Panc1 (cell line): ENCODE data around the gene ENTPD8. TPM values are rescaled to one million over a fixed set of nuclear protein-coding genes. Genes with fewer than 3 reads are reported as not detected.
A peak's percentile ranks its signal among the peaks of the same experiment; 100 is the strongest.
"Not testable (repeated sequence)": the region's sequence is repeated elsewhere in the genome, so short reads cannot be mapped to it uniquely, and the experiment has no call there.

Source experiments
- ATAC-seq: fragments of 200-7000 bp; cut with Tn5 transposase; 2 replicates; pipeline ENCODE4 v1.9.1; 2020; ENCODE audit warnings: mild to moderate bottlenecking, moderate library complexity
- BruUV-seq: library from RNA; stranded (reverse); fragments of 400-500 nt; replicated peaks from 2 replicates; lab custom pipeline; 2021; lab: Mats Ljungman, UMichigan
- CTCF ChIA-PET: fragments of 300-600 bp; sonication (Branson Sonifier 250); formaldehyde crosslinking; loops from one replicate; lab custom pipeline; 2022; ENCODE audit warnings: antibody characterized with exemption; lab: Charles Lee
- POLR2A ChIA-PET: fragments of 300-600 bp; sonication (Branson Sonifier 250); formaldehyde crosslinking; loops from one replicate; lab custom pipeline; 2022; ENCODE audit warnings: antibody characterized with exemption; lab: Charles Lee
- DNase-seq: peaks from one replicate; pipeline ENCODE4 v3.0.0-alpha.2; 2010; ENCODE audit warnings: low read depth, low spot score
- H3K27ac ChIP-seq: 2 replicates; pipeline ENCODE4 v1.5.1; 2011; ENCODE audit warnings: mild to moderate bottlenecking, low read length, inconsistent platforms
- H3K27me3 ChIP-seq: fragments of 200-500 bp; sonication (Bioruptor generic); 2 replicates; pipeline ENCODE4 v1.6.0; 2014; ENCODE audit warnings: low read length, inconsistent platforms; ENCODE audit not compliant: control insufficient read depth, insufficient read depth
- H3K36me3 ChIP-seq: fragments of 200-500 bp; sonication (Bioruptor generic); 2 replicates; pipeline ENCODE4 v1.5.1; 2014; ENCODE audit warnings: inconsistent platforms, mild to moderate bottlenecking, low read length, moderate library complexity; ENCODE audit not compliant: control insufficient read depth, insufficient read depth
- H3K4me1 ChIP-seq: 2 replicates; pipeline ENCODE4 v1.5.1; 2011; ENCODE audit warnings: inconsistent platforms, mild to moderate bottlenecking, low read length, moderate library complexity; ENCODE audit not compliant: control insufficient read depth, insufficient read depth
- H3K4me3 ChIP-seq, 2 experiments: 2 replicates each; pipeline ENCODE4 v1.5.1; 2011 to 2012; ENCODE audit warnings: low read depth in 2 of 2, low read length in 2 of 2, mild to moderate bottlenecking in 2 of 2, inconsistent platforms in 1 of 2, moderate library complexity in 1 of 2
- H3K9me3 ChIP-seq: fragments of 200-500 bp; sonication (Bioruptor generic); 2 replicates; pipeline ENCODE4 v1.5.1; 2014; ENCODE audit warnings: low read depth, mild to moderate bottlenecking, inconsistent platforms, low read length, moderate library complexity; ENCODE audit not compliant: control insufficient read depth, insufficient read depth
- POLR2AphosphoS5 ChIP-seq: IDR thresholded peaks from 2 replicates; pipeline ENCODE4 v1.6.1; 2012; ENCODE audit warnings: mild to moderate bottlenecking, low read depth, low read length, moderate library complexity
- REST ChIP-seq, 2 experiments: IDR thresholded peaks; 2 replicates each; pipeline ENCODE4 v1.6.1; 2011 to 2012; ENCODE audit warnings: low read depth in 2 of 2, control low read depth in 1 of 2, low read length in 1 of 2, mild to moderate bottlenecking in 1 of 2, moderate library complexity in 1 of 2; ENCODE audit not compliant: insufficient read depth in 1 of 2
- SIN3A ChIP-seq: IDR thresholded peaks from 2 replicates; pipeline ENCODE4 v1.6.1; 2012; ENCODE audit warnings: low read depth, mild to moderate bottlenecking, low read length, moderate library complexity, borderline replicate concordance; ENCODE audit not compliant: insufficient read depth
- TCF7L2 ChIP-seq: IDR thresholded peaks from 2 replicates; pipeline ENCODE4 v1.6.1; 2011; ENCODE audit warnings: mild to moderate bottlenecking, low read depth, low read length, inconsistent platforms
- in situ Hi-C: cut with HindIII; loops from 2 replicates; pipeline ENCODE4 v1.10.0; 2016; ENCODE audit warnings: low sequenced_read_pairs, low pct_unique_long_range_greater_than_20kb
- intact Hi-C: fragments of 100-400 bp; cut with micrococcal nuclease; formaldehyde crosslinking; loops from one replicate; pipeline ENCODE4 v1.10.0; 2022; ENCODE audit not compliant: unreplicated experiment
- total RNA-seq: library from RNA; stranded (reverse); gene quantifications from one replicate; pipeline ENCODE4 v1.2.1, GENCODE V29; 2021; ENCODE audit not compliant: unreplicated experiment
- TF ChIP-seq, protein P1 (sequence below): fragments of 450-650 bp; IDR thresholded peaks from 2 replicates; pipeline ENCODE4 v1.5.1; 2017; ENCODE audit warnings: mild to moderate bottlenecking

ENTPD8 gene
- total RNA-seq, 1 experiment from 2014 or later: 3.9 TPM

DNA sequence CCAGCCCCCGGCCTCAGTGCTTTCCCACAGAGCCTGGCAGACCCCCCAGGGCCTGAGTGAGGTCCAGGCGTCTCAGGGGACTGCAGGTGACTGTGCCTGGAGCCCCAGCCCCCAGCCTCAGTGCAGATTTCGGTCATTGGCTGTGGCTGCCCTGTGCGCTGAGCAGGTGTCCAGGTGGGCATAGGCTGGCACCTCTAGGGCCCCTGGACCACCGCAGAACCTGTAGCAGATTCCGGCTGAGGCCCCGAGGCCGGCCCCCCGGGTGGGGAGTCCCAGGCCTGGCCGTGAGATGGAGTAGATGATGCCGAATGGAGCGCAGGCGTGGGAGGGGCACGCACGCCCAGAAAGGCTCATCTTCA, 30.3 kb downstream of the ENTPD8 start:
- Histone ChIP-seq H3K9me3 (no peaks in the 10 kb centered on the region), H3K4me3 (no peak overlapping the region), H3K27ac (peak overlapping the region; percentile 77), H3K4me1 (peaks cover 46% of the 10 kb centered on the region), H3K36me3 (no peaks in the 10 kb centered on the region), H3K27me3 (no peaks in the 10 kb centered on the region)
- POLR2A ChIA-PET: no interaction called here
- BruUV-seq: no TSS peak
- no peak for ATAC-seq
- intact Hi-C loops: no loop called here
- TF ChIP-seq POLR2AphosphoS5 (no peak), TCF7L2 (no peak), REST (IDR thresholded peaks at IDR 0.05; ENCODE audit: insufficient read depth in 1 of 2, low read depth in 2 of 2, low read length in 1 of 2) (no peak), SIN3A (no peak)
- TF ChIP-seq, protein P1, sequence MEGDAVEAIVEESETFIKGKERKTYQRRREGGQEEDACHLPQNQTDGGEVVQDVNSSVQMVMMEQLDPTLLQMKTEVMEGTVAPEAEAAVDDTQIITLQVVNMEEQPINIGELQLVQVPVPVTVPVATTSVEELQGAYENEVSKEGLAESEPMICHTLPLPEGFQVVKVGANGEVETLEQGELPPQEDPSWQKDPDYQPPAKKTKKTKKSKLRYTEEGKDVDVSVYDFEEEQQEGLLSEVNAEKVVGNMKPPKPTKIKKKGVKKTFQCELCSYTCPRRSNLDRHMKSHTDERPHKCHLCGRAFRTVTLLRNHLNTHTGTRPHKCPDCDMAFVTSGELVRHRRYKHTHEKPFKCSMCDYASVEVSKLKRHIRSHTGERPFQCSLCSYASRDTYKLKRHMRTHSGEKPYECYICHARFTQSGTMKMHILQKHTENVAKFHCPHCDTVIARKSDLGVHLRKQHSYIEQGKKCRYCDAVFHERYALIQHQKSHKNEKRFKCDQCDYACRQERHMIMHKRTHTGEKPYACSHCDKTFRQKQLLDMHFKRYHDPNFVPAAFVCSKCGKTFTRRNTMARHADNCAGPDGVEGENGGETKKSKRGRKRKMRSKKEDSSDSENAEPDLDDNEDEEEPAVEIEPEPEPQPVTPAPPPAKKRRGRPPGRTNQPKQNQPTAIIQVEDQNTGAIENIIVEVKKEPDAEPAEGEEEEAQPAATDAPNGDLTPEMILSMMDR: no peak
- DNase-seq: no peak
- CTCF ChIA-PET: no interaction called here
- in situ Hi-C loops: no loop called here

GRCh38 chr9:137410236-137410890, 30.8 kb downstream of the ENTPD8 start:
- POLR2A ChIA-PET, in situ Hi-C loops, ATAC-seq, BruUV-seq, intact Hi-C loops, DNase-seq, H3K36me3 ChIP-seq, H3K27me3 ChIP-seq, CTCF ChIA-PET, H3K4me3 ChIP-seq, H3K9me3 ChIP-seq: not testable (repeated sequence)
- H3K27ac ChIP-seq: peak overlapping the region; percentile 77
- H3K4me1 ChIP-seq: peaks cover 41% of the 10 kb centered on the region

GRCh38 chr9:137409515-137409914, 31.6 kb downstream of the ENTPD8 start:
- DNase-seq (no peak), ATAC-seq (no peak)
- no peak overlapping the region for H3K4me3 ChIP-seq
- CTCF ChIA-PET: no interaction called here
- no peak for TF ChIP-seq TCF7L2
- no peak for TF ChIP-seq POLR2AphosphoS5
- no peak for TF ChIP-seq SIN3A
- TF ChIP-seq, protein P1: no peak
- TF ChIP-seq REST (IDR thresholded peaks at IDR 0.05; ENCODE audit: insufficient read depth in 1 of 2, low read depth in 2 of 2, low read length in 1 of 2): no peak
- H3K27me3 ChIP-seq: no peaks in the 10 kb centered on the region
- POLR2A ChIA-PET: no interaction called here
- H3K4me1 ChIP-seq: peaks cover 40% of the 10 kb centered on the region
- H3K27ac ChIP-seq: peak overlapping the region; percentile 40
- BruUV-seq: no TSS peak
- no peaks in the 10 kb centered on the region for H3K36me3 ChIP-seq
- in situ Hi-C loops: no loop called here
- no peaks in the 10 kb centered on the region for H3K9me3 ChIP-seq
- intact Hi-C loops: no loop called here
